GM18498 (cell line): Measurements from ENCODE around the gene SRPX.

ENCODE experiments used
- ATAC-seq: cut with Tn5 transposase; IDR thresholded peaks from one replicate; pipeline ENCODE4 v1.9.1; 2021; ENCODE audit warnings: mild to moderate bottlenecking, moderate library complexity; ENCODE audit not compliant: unreplicated experiment

SRPX gene

DNA sequence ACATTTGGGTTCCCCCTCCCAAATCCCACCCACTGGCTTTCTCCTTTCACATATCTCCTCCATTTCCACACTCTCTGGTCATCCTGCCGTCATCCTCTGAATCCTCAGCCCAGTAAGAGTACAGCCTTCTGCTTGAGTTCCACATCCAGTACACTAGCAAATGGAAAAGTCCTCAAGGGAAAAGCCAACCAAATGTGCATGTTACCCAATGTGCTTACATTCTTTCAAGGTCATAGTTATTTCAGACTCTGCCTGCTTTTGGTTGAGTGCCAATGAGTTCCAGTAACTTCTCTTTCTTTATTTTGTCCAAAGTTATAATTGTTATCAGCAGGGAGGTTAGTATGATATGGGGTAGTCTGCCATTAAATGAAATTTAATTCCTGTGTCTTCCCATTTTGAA, 78.1 kb downstream of the SRPX start:
- no peak for ATAC-seq

DNA sequence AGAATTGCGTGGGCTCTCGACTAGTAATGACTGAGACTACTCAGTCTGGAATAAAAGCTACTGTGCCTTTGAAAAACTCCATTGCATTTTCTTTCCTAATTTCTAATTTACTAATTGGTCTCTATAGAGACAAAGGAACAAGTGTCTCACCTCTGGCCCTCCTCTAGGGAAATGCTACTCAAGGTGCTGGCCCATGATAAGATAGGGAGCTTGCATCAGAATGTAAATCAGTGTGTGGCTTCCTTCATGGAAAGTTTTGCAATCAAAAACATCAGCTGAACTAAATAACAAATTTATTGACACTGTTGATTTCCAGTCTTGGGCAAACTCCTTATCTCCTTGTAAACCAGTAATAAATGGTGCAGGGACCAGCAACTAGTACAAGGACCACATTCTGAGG, 81.8 kb downstream of the SRPX start:
- ATAC-seq = no peak

DNA sequence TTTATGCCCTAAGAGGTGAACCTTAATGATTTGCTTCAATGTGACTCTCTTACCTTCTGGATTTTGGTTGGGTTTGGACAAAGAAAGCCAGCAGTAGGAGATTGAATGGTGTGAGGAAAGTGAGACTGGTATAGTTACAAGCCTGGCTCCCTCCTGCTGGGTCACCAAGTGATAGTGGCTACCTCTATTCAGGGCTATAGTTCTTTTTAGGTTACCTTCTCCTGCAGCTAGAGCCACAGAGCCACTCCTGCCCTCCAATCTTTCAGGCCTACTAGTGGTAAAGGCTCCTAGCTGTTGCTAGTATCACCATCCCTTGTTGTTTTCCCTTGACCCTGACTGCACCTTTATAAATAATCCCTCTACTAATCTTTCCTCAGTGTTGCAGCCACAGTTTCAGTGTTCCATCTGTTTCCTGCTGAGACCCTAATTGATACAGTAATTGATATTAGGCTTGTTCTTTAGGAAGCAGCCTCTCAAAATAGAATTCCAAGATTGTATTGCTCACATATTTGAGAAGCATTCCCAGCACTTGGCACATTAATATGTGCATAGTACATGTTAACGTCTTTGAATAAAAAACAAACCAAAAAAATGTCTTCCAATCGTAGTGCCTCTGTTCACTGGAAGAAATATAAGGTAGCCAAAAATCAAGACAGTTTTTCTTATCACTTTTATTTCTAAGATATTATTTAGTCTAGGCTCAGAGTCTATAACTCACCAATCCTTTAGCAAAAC, 82.3 kb downstream of the SRPX start:
- ATAC-seq = no peak

DNA sequence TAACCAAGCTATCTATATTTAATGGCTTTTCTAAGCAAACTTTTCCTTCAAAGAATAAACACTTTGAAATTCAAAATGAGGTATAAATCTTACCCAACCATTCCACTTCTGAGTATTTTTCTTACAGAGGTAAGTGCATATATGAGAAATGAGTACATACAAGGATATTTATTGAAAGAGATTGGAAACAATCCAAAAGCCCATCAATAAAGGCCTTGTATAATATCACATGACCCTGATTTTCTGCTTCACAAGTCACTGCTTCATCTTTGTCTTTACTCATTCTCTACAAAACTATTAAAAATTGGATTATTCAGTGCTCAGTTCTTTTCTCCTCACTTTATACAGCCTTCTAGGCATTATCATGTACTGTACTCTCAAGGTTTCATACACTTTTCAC, 91.3 kb downstream of the SRPX start:
- ATAC-seq = no peak

DNA sequence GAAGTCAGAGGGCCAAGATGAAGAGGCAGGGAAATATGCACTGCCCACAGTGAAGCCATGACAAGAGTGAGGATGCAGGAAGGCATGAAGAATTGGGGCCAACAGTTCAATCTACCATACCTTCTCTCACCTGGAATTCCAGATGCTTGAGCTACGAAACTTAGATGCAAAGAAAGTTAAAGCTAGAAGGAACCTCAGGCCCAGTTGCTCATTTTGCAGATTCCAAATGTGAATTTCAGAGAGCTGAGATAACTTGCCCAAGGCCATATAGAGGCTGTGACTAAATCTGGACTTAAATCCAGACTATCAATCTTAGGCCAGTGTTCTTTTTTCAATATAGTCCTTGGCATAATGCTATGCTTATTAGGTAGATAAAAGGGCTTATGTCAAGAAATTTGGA, 92.7 kb downstream of the SRPX start:
- ATAC-seq = no peak

DNA sequence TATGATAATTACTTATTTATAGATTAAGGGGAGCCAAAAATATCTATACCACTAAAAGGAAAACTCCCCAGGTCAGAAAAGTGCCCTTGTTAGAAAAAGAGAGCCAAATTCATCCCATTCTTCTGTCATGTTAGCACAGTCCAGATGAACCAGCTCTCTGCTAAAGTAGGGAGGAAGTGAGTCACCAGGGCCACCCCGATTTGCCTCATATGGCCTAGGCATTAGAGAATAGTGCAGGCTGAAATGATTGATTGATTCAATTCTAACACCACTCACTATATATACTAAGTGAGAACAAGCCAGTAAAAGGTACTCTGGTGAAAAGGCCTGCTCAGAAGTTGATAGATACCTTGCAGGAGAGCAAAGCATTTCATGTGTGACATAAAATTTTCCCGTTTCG, 94.5 kb downstream of the SRPX start:
- ATAC-seq = no peak

DNA sequence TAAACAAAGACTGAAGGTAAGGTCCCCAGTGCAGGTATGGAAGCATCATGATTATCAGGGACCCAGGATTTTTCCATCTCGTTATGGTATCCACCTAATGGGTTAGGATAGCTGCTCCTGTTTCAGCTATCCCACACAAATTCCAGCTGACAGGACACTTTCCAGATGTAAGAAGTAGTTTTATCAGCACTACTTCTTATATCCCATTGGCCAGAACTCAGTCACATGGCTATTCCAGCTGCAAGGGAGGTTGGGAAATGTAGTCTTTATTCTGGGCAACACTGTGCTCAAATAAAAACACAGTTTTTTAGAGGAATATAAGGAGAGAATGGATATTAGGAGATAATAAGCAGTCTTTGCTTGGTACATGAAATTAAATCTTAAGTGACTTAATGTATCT, 96.7 kb downstream of the SRPX start:
- ATAC-seq = no peak

DNA sequence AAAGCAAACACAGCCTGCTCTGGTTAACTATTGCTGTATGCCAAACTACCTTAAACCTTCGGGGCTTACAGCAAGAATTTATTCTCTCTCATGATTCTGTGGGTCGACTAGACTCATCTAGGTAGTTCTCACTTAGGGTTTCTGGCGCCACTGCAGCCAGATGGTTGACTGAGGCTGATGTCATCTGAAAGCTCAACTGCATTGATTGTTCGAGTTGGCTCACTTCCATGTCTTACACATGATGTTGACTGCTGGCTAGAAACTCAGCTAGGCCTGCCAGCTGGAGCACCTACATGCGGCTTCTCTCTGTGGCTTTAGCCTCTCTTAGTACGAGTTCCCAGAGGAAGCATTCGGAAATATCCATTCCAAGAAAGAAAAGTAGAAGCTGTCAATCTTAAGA, 103.2 kb downstream of the SRPX start:
- no peak for ATAC-seq

DNA sequence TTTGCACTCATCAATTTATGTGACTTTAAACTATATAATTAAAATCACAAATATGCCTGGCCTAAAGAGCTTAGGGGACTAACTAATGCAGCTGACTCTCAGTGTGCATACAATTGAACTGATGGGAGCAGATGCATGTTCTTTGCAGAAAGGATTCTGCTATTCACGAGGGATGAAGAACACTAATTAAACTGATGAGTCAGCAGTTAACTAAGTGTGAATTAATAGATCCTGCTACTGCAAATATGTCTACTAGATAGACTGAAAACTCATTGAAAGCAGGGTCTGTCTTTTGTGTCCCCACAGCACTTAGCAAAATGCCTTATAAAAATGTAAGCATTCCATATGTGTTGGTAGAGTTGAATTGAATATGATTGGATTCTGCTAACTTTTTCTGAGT, 104.0 kb downstream of the SRPX start:
- ATAC-seq = no peak

DNA sequence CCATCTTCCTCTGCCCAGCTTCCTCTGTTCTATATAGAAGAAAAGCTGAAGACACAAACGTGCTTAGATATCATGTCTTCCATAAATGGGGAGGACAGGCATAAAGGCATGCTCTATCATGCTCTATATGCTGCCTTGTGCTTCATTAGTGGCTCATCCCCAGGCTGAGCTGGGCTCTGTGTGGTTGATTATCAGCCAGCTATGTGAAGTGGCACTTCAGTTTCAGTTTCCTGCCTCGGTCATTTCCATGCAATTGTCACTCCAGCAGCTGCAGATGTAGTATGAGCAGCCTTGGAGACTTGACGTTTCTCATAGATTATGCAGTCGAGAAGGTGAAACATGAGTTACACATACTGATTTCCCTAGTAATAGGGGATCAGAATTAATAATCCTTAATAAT, 108.1 kb downstream of the SRPX start:
- ATAC-seq = peak; percentile 87

DNA sequence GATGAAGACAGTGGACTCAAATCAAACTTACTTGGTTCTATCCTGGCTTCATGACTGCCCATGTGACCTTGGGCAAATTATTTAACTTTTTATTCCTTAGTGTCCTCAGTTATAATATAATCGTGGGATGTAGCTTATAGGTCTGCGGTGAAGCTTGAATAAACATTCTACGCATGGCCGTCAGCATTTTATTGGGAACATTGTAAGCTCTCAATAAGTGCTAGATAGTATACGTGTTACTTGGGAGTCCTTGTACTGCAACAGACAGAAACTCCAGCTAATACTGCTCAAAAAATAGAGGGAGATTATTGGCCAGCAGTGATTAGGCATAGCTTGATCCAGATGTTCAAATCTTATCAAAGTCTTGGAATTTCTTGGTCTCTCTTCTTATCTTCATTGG, 109.5 kb downstream of the SRPX start:
- no peak for ATAC-seq

DNA sequence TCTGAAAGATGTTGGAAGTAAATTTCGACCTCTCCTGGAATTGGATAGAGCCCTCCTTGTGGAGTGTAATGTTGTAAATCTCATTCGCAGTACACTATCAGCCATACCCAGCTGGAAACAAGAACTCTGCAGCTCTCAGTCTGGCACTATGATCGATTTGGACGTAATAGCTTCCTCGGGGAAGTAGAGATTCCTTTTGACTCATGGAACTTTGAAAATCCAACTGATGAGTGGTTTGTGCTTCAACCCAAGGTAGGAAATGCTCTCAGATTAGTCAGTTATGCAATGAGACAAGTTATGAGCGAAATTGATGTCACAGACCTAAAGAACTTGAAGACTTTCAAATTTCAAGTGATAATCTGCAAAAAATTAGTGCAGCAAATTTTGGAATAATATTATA, 110.4 kb downstream of the SRPX start:
- no peak for ATAC-seq

DNA sequence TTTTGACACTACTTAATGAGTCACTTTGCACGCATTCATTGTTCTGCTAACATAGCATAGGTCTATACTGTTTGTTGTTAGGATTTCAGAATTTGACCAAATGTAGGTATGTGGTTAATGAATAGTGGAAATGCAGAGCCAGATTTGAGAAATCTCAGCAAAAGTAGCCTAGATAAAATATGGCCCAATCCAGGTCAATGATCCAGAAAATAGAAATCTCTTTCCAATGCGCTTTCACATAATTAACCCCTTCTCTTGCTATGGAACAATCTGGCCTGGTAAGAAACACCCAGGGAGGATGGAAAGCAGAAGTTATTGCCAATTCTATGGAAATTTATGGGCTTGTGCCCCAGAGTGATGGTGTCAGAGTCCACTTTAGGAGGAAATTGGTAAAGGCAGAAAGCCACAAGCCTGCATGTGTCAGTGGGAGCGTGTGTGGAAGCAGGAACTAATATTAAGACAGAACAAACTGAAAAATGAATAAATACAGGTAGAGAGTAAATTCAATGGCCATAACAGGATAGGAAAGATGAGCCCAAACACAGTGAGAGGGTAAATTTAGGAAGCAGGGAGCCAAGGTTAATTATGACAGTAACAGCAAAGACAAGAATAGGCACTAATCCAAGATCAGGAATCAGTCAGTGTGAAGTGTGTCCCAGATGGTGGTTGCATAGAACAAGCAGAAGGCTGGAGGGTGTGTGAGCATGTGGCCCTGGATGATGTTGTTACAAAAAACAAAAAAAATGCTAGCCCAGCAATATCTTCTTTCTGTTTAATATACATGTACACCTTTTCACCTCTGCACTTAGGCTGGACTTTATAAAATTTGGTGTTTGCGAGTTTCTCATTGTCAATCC, 111.4 kb downstream of the SRPX start:
- no peak for ATAC-seq

DNA sequence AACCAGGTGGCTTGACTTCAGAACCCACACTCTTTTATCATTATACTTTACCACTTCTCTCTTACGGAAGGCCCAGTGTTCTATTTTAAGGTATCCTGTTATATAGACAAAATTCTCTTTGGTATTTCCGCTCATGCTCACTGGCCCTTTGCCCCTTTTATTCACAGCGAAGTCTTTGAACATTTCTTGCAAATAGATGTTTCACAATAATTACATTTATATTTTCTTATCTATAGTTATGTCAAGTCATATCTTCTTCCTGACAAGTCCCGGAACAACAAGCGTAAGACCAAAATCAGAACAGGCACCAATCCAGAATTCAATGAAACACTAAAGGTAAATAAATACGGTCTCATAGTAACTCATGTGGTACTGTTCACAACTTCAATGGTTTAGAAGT, 112.3 kb downstream of the SRPX start:
- no peak for ATAC-seq

DNA sequence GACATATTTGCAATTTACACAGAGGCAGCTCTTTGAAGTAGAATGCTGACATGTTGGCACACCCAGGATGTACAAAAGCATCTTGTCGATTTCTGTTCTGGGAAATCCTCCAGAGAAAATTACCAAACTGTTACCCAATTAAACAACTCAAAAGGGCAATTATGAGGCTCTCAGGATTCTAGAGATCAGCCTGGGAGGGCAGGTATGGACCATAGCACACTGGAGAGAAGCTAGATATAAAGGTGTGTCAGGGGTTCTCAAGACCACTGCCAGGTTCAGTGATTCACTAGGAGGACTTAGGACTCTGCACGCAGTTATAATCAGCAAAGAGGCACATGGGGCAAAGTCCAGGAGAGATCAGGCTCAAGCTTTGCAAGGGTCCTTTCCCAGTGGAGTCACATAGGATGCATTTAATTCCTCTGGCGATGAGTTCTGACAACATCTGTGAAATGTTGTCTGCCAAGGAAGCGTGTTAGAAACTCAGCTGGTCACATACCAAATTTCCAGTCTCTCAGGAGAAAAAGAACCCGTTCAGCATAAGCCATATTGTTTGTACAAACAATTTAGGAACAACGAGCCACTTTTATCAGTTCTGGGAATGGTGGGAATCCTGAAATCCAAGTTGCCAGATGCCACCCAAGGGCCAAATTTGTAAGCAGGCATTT, 113.5 kb downstream of the SRPX start:
- ATAC-seq = no peak

DNA sequence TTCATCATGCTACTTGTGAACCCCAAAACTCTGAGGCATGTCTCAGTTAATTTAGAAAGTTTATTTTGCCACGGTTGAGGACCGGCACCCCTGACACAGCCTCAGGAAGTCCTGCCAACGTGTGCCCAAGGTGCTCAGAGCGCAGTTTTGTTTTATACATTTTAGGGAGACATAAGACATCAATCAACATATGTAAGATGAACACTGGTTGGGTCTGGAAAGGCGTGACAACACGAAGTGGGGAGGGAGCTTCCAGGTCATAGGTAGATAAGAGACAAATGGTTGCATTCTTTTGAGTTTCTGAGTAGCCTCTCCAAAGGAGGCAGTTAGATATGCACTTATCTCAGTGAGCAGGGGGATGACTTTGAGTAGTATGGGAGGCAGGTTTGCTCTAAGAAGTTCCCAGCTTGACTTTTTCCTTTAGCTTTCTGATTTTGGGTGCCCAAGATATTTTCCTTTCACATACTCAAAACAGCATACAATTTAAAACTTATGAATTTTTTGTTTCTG, 115.4 kb downstream of the SRPX start:
- ATAC-seq = no peak

DNA sequence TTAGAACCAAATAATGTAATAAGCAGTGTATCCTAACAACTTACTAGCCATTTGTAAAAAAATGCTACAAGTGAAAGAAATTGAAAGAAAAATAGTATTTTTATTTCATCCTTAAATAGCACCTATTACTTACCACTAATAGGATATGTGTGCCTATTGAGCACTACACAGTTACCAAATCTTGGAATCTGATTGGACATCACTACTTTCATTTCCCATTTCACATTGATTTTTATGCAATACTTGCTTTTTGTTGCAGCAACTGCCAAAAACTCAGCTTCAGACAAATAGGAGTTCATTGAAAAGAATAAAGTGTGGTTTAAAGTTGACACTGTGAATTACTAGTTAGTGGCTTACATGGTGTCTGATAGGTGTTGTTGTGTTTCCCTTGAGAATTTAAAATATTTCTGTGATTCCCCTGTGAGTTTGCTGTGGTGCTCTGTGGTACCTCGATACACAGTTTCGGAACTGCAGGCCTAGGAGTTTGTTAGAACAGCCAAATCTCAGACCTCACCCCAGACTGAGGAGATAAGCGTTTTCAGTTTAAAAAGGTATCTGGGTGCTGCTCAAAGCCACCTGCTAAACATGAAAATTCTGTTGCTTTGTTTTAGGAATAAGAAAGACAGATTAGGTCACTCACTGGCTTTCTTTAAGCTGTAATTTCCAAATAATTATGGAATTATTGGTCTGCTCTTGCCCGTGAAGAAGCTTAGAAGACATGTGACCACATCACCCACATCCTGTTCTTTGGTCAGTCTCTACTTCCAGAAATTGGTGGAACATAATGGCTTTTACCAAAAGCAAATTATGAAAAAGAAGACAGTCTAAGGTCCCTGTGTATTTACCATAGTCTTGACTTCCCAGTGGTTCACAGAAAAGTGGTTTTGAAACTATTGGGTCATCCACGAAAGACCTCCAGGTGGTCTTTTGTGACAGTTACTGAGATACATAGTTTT, 116.5 kb downstream of the SRPX start:
- peak; percentile 92 for ATAC-seq

DNA sequence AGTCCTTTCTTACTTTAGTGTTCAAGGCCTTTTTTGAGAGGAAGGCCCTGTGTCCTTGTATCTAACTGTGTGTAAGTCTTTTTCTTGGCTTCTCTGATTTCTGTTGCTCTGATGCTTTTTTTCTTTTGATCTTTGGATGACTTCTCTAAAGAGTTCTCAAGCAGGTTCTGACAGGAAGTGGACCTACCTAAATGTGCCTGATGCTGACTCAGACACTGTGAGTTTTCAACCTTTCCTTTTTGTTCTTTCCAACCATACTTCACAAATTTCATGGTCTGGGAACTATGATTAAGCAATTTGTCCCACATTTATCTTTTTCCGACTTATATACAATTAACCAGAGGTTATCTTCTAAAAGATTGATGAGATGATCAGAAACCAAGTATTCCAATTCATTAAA, 117.8 kb downstream of the SRPX start:
- ATAC-seq = no peak

DNA sequence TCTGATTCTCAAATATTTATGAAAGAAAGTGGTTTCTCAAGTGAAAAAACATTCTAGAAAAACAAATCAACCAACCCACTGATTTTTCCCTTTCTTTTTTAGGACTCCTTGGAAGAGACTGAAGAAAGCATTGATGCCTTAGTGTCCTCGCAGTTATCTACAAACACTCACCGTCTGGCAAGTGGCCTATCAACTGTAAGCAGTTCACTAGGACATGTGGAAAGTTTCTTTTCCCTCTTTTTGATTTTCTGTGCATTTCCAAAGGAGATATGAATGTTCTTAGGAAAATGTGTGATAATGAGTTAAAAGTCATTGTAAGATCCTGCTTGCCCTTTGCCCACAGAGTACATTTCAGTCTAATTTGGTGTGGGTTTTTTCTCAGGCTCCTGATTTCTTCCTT, 118.4 kb downstream of the SRPX start:
- no peak for ATAC-seq

DNA sequence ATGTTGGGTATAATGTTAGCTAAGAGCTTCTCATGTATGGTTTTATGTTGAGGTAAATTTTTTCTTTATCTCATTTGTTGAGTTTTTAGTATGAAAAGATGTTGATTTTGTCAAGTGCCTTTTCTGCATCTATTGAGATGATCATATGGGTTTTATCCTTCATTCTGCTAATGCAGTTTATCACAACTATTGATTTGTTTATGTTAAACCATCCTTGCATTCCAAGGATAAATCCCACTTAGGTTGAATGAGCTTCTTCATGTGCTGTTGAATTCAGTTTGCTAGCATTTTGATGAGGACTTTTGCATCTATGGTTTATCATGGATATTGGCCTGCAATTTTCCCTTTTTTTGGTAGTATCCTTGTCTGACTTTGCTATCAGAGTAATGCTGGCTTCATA, 121.0 kb downstream of the SRPX start:
- ATAC-seq = no peak
